Adrenal gland (tissue), 12 donors: ENCODE results near the gene SSTR4. TPM values are rescaled to one million over a fixed set of nuclear protein-coding genes. Genes with fewer than 3 reads are reported as not detected.

Experiments used
- DNase-seq, 7 donors: peaks; one replicate each; pipeline ENCODE4 v3.0.0-alpha.2; 2019 to 2020
- H3K27ac ChIP-seq, 5 donors: fragments of 200-600 bp; sonication (generic) in 4 of 5; 1 replicate in 3 of 5; 2 replicates in 2 of 5; pipeline versions ENCODE4 v1.5.1 to v1.8.0; 2016 to 2020; ENCODE audit warnings: mild to moderate bottlenecking in 1 of 5
- H3K27me3 ChIP-seq: fragments of 200-600 bp; 2 replicates; pipeline ENCODE4 v1.8.0; 2021
- H3K36me3 ChIP-seq, 2 donors: fragments of 200-600 bp; replicated peaks in 1 of 2; 1 replicate in 1 of 2; 2 replicates in 1 of 2; pipeline versions ENCODE4 v1.5.1 to v1.8.0; 2018 to 2022
- H3K4me1 ChIP-seq, 2 donors: fragments of 200-600 bp; replicated peaks in 1 of 2; 1 replicate in 1 of 2; 2 replicates in 1 of 2; pipeline versions ENCODE4 v1.5.1 to v1.8.0; 2018 to 2021
- H3K4me3 ChIP-seq, 4 donors: fragments of 200-600 bp; sonication (generic) in 3 of 4; one replicate each; pipeline ENCODE4 v1.5.1; 2016 to 2018
- H3K9me3 ChIP-seq, 3 donors: fragments of 200-600 bp; sonication (generic) in 1 of 3; replicated peaks in 1 of 3; 1 replicate in 2 of 3; 2 replicates in 1 of 3; pipeline versions ENCODE4 v1.5.1 to v1.8.0; 2016 to 2021
- CTCF ChIP-seq, 6 experiments: fragments of 450-650 bp in 4 of 6; fragments of 200-600 bp in 2 of 6; sonication (generic) in 1 of 6; IDR thresholded peaks; 1 replicate in 5 of 6; 2 replicates in 1 of 6; pipeline versions ENCODE4 v1.5.1 to v1.8.0; 2016 to 2021; ENCODE audit warnings: antibody characterized with exemption in 6 of 6, mild to moderate bottlenecking in 2 of 6, moderate library complexity in 1 of 6
- POLR2A ChIP-seq, 2 donors: fragments of 450-650 bp; IDR thresholded peaks; one replicate each; pipeline ENCODE4 v1.6.1; 2017; ENCODE audit warnings: antibody characterized with exemption in 2 of 2, mild to moderate bottlenecking in 2 of 2, moderate library complexity in 1 of 2
- WGBS, 4 donors: extraction: QIAGEN DNeasy Blood & Tissue Kit in 2 of 4; methylation state at CpG; one replicate each; pipeline versions ENCODE4 v1.1.5 to v1.1.7; 2013 to 2017; 5-methylcytosine and 5-hydroxymethylcytosine counted together
- intact Hi-C, 2 donors: fragments of 100-400 bp; cut with DNase I; formaldehyde crosslinking; loops; one replicate each; pipeline versions ENCODE4 v1.14.1 to v1.15.0; 2022 to 2023
- polyA plus RNA-seq, 3 donors: library from polyadenylated mRNA; stranded (reverse); fragments of 200-250 nt in 2 of 3; fragments of 350-450 nt in 1 of 3; fragmentation: Illumina TruSeq in 1 of 3; extraction: RNeasy Lipid Tissue Mini Kit (QIAGEN cat#74804) in 1 of 3; gene quantifications; one replicate each; pipeline ENCODE4 v1.2.3, GENCODE V29; 2013 to 2014
- total RNA-seq, 9 donors: library from RNA; depleted of rRNA in 4 of 9; stranded (reverse); fragments of >200 nt in 4 of 9; fragments of 120-200 nt in 1 of 9; fragmentation: NEBNext Ultra II Directional in 1 of 9; extraction: Animal tissue kit (Norgen Biotek cat#: 25700) in 1 of 9; gene quantifications; one replicate each; pipeline versions ENCODE4 v1.1.0 to v1.2.4, GENCODE V29; 2013 to 2023
- donor health status: healthy with polysubstance abuse.
- donor health status: Bipolar disorder and iron deficiency.
- donor health status: DM: yes; HTN: yes; CAD: no.
- donor health status: DM: no; HTN: no; CAD: no.
- donor health status: DM: no; HTN: no; CAD: no.
- donor health status: DM: yes; HTN: yes; CAD: no.

SSTR4 gene
- total and polyA plus RNA-seq, 12 donors, result not detected

GRCh38 chr20:23080521-23080920, 45.4 kb downstream of the SSTR4 start:
- Histone ChIP-seq H3K36me3 (no peaks in the 10 kb centered on the region), H3K27ac (no peak overlapping the region), H3K4me3 (no peak overlapping the region), H3K4me1 (peaks cover 0 to 4% of the 10 kb centered on the region in 2 donors), H3K9me3 (no peaks in the 10 kb centered on the region), H3K27me3 (no peaks in the 10 kb centered on the region)
- intact Hi-C loops, result no loop called here
- TF ChIP-seq POLR2A (IDR thresholded peaks at IDR 0.05) (no peak), CTCF (IDR thresholded peaks at IDR 0.05) (no peak)
- WGBS, 4 donors, result 85 to 92% (median 88%) methylated on average over 10 of the region's 10 CpGs
- no peak for DNase-seq

- no peaks in the 10 kb centered on the region for H3K36me3 ChIP-seq
- DNase-seq, result no peak
- intact Hi-C loops, result no loop called here
- peaks cover 0 to 4% of the 10 kb centered on the region in 2 donors for H3K4me1 ChIP-seq
- H3K4me3 ChIP-seq, result no peak overlapping the region
- TF ChIP-seq CTCF (IDR thresholded peaks at IDR 0.05) (no peak), POLR2A (IDR thresholded peaks at IDR 0.05) (no peak)
- H3K27me3 ChIP-seq, result no peaks in the 10 kb centered on the region
- WGBS, 4 donors, result 76 to 89% (median 81%) methylated on average over 9 of the region's 9 CpGs
- no peak overlapping the region for H3K27ac ChIP-seq
- no peaks in the 10 kb centered on the region for H3K9me3 ChIP-seq
These were observed 46.2 kb downstream of the SSTR4 start for GRCh38 chr20:23081263-23081819.

- H3K4me1 ChIP-seq, result peaks cover 0 to 4% of the 10 kb centered on the region in 2 donors
- peak overlapping the region in 1 of 4 donors; percentile 46 for H3K4me3 ChIP-seq
- intact Hi-C loops, result no loop called here
- no peak for TF ChIP-seq CTCF (IDR thresholded peaks at IDR 0.05)
- peak in 1 of 2 donors; percentile 18 for TF ChIP-seq POLR2A (IDR thresholded peaks at IDR 0.05)
- no peaks in the 10 kb centered on the region for H3K36me3 ChIP-seq
- H3K27me3 ChIP-seq, result no peaks in the 10 kb centered on the region
- peak overlapping the region in 3 of 5 donors; percentile 43 to 92 (median 89) for H3K27ac ChIP-seq
- WGBS, 4 donors, result 55 to 62% (median 58%) methylated on average over 9 of the region's 9 CpGs
- no peaks in the 10 kb centered on the region for H3K9me3 ChIP-seq
- peak in 5 of 7 donors; percentile 56 to 82 (median 61) for DNase-seq
These were observed 47.9 kb downstream of the SSTR4 start for GRCh38 chr20:23082846-23083552.

- no peak for DNase-seq
- H3K4me3 ChIP-seq, result peak overlapping the region in 3 of 4 donors; percentile 9 to 46 (median 14)
- H3K27ac ChIP-seq, result peak overlapping the region in 3 of 5 donors; percentile 43 to 92 (median 89)
- no peaks in the 10 kb centered on the region for H3K9me3 ChIP-seq
- TF ChIP-seq CTCF (IDR thresholded peaks at IDR 0.05), result no peak
- no peak for TF ChIP-seq POLR2A (IDR thresholded peaks at IDR 0.05)
- H3K27me3 ChIP-seq, result no peaks in the 10 kb centered on the region
- no peaks in the 10 kb centered on the region for H3K36me3 ChIP-seq
- peaks cover 0 to 4% of the 10 kb centered on the region in 2 donors for H3K4me1 ChIP-seq
- intact Hi-C loops, result no loop called here
- 54 to 80% (median 73%) methylated on average over 14 to 15 of the region's 15 CpGs for WGBS, 4 donors
These were observed 48.6 kb downstream of the SSTR4 start for GRCh38 chr20:23083553-23084220.
